ENCODE data around the gene OSBPL5.
A peak's percentile ranks its signal among the peaks of the same experiment; 100 is the strongest.

OSBPL5 gene

GRCh38 chr11:3139481-3140290, 25.4 kb downstream of the OSBPL5 start:
- peak overlapping the region; percentile 3; the same call in 1 of the 2 replicates for H3K27ac ChIP-seq
- TF ChIP-seq, protein P1, sequence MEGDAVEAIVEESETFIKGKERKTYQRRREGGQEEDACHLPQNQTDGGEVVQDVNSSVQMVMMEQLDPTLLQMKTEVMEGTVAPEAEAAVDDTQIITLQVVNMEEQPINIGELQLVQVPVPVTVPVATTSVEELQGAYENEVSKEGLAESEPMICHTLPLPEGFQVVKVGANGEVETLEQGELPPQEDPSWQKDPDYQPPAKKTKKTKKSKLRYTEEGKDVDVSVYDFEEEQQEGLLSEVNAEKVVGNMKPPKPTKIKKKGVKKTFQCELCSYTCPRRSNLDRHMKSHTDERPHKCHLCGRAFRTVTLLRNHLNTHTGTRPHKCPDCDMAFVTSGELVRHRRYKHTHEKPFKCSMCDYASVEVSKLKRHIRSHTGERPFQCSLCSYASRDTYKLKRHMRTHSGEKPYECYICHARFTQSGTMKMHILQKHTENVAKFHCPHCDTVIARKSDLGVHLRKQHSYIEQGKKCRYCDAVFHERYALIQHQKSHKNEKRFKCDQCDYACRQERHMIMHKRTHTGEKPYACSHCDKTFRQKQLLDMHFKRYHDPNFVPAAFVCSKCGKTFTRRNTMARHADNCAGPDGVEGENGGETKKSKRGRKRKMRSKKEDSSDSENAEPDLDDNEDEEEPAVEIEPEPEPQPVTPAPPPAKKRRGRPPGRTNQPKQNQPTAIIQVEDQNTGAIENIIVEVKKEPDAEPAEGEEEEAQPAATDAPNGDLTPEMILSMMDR (conservative IDR thresholded peaks at IDR 0.05; ENCODE audit: low read depth): no peak
- no peak for DNase-seq (ENCODE audit: low spot score)
- CTCF ChIA-PET: interaction anchor here (0.7 kb wide), 2 partner anchors 20 to 77 kb away, joined by 4 to 6 read pairs; no protein-coding TSS in a partner anchor
- POLR2A ChIA-PET (ENCODE audit: low non-redundant PET): no interaction called here

DNA sequence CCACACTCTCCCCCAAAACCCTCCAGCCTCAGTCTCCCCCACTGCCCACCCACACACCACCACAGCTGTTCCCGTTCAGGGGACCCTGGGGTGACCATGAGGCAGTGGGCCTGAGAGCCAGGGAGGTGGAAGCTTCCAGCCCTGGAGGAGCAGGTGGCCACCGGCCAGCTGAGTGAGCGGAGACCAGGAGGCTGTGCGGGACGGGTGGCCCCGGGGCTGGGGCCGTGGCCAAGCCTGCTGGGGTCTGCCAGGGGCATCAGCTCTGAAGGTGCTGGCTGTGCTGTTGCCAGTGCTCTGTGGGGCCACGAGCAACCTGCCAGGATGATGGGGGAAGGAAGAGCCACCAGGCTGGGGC, 26.0 kb downstream of the OSBPL5 start:
- H3K27ac ChIP-seq: 0 out of 2 replicates have a peak overlapping the region, but pooled peaks have one; percentile 3
- ChIA-PET CTCF (no interaction called here), POLR2A (ENCODE audit: low non-redundant PET) (no interaction called here)
- no peak for DNase-seq (ENCODE audit: low spot score)
- TF ChIP-seq, protein P1 (conservative IDR thresholded peaks at IDR 0.05; ENCODE audit: low read depth): no peak

- DNase-seq (ENCODE audit: low spot score): no peak
- TF ChIP-seq, protein P1 (conservative IDR thresholded peaks at IDR 0.05; ENCODE audit: low read depth): no peak
- ChIA-PET CTCF (interaction anchor here (0.6 kb wide), 2 partner anchors 20 to 720 kb away, joined by 3 read pairs; no protein-coding TSS in a partner anchor), POLR2A (ENCODE audit: low non-redundant PET) (no interaction called here)
- H3K27ac ChIP-seq: 0 out of 2 replicates have a peak overlapping the region, but pooled peaks have one; percentile 3
These were observed 26.7 kb downstream of the OSBPL5 start for GRCh38 chr11:3138178-3139085.

- ChIA-PET CTCF (no interaction called here), POLR2A (ENCODE audit: low non-redundant PET) (no interaction called here)
These were observed 27.5 kb downstream of the OSBPL5 start for GRCh38 chr11:3137486-3138177.

DNA sequence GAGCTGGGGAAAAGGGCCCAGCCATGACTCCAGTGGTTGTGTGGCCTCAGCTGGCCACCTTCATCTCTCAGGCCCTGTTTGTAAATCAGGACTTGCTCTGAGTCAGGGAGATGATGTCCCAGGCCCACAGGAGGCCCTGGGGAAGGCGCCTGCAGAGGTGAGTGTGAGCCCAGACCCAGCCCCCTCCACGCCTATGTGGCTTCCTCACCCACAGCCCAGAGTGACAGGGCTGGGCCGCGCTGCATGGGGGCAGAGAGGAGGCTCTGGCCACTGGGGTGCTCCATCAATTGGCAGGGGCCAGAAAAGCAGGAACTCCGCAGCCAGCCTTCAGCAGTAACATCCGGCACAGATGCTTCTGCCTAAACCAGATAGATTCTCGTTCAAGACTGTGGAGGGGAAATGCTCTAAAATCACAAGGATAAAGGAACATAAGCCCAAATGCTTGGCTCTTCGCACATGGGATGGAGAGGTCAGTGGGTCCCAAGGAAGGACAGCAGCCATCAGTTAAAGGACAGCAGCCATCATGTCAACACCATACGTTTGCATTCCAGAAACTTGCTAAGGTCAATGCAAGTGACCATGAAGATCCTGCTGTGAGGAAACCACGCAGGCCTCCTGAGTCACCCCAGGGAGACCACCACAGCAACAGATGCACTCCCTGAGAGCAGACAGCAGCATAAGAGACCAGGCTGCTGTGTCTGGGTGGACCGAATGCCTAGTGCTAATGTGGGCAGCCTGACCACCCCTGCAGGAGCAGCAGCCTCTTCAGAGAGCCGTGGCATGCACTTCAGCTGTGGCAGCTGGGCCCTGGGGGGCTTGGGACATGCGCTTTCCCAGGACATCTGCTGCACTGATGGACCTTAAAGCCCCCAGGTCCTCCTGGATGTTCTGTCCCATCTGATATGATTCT, 28.3 kb downstream of the OSBPL5 start:
- CTCF ChIA-PET: no interaction called here
- no peak for DNase-seq (ENCODE audit: low spot score)
- TF ChIP-seq, protein P1 (conservative IDR thresholded peaks at IDR 0.05; ENCODE audit: low read depth): no peak
- peak overlapping the region; percentile 27 for H3K27ac ChIP-seq
- POLR2A ChIA-PET (ENCODE audit: low non-redundant PET): no interaction called here

More at GRCh38 chr11:3137486-3138177, 27.5 kb downstream of the OSBPL5 start:
- H3K27ac ChIP-seq: no peak overlapping the region; the same call in 1 of the 2 replicates
- DNase-seq (ENCODE audit: low spot score): no peak
- TF ChIP-seq, protein P1 (conservative IDR thresholded peaks at IDR 0.05; ENCODE audit: low read depth): no peak

Measured in RWPE1 (cell line).